PC-3 (cell line): ENCODE measurements around the gene MTRFR.

Source experiments
- EZH2 ChIP-seq: fragments of 300-600 bp; sonication (generic); IDR thresholded peaks from one replicate; pipeline ENCODE4 v1.6.1; 2017; ENCODE audit warnings: antibody characterized with exemption, mild to moderate bottlenecking, low read length; ENCODE audit not compliant: unreplicated experiment
- TF ChIP-seq, protein P1 (sequence below): fragments of 300-600 bp; sonication (generic); conservative IDR thresholded peaks from 2 replicates; pipeline ENCODE4 v1.5.1; 2017; ENCODE audit warnings: antibody characterized with exemption, low read depth, mild to moderate bottlenecking, low read length

DNA sequence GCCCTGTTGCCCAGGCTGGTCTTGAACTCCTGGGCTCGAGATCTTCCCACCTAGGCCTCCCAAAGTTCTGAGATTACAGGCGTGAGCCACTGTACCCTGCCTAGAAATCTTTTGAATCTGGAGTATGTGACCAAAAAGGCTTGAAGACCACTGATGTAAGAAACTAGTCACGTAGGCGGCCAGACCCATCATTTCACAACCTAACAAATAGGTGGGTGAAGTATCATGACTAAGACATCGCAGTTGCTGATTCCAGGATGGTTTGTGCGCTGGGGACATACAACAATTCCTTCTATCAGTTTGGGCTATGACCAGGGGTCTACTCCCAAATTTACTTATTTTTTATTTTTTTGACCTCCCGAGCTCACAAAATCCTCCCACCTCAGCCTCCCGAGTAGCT, 50.2 kb downstream of the MTRFR start:
- TF ChIP-seq, protein P1, sequence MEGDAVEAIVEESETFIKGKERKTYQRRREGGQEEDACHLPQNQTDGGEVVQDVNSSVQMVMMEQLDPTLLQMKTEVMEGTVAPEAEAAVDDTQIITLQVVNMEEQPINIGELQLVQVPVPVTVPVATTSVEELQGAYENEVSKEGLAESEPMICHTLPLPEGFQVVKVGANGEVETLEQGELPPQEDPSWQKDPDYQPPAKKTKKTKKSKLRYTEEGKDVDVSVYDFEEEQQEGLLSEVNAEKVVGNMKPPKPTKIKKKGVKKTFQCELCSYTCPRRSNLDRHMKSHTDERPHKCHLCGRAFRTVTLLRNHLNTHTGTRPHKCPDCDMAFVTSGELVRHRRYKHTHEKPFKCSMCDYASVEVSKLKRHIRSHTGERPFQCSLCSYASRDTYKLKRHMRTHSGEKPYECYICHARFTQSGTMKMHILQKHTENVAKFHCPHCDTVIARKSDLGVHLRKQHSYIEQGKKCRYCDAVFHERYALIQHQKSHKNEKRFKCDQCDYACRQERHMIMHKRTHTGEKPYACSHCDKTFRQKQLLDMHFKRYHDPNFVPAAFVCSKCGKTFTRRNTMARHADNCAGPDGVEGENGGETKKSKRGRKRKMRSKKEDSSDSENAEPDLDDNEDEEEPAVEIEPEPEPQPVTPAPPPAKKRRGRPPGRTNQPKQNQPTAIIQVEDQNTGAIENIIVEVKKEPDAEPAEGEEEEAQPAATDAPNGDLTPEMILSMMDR, result no peak
- TF ChIP-seq EZH2, result no peak
